H1 (cell line): ENCODE data around the gene DIP2B. TPM values are rescaled to one million over a fixed set of nuclear protein-coding genes. Genes with fewer than 3 reads are reported as not detected.

Experiments
- CTCF ChIA-PET: fragments of 300-600 bp; sonication (Branson Sonifier 250); formaldehyde crosslinking; loops from one replicate; lab custom pipeline; 2021; ENCODE audit not compliant: partially characterized antibody; lab: Charles Lee
- POLR2A ChIA-PET: fragments of 300-600 bp; sonication (Branson Sonifier 250); formaldehyde crosslinking; loops from one replicate; lab custom pipeline; 2021; ENCODE audit warnings: inconsistent platforms; ENCODE audit not compliant: partially characterized antibody; lab: Charles Lee
- DNase-seq, 2 experiments: peaks; one replicate each; pipeline versions ENCODE4 v3.0.0 to v3.0.0-alpha.2; 2010 to 2022; ENCODE audit warnings: low spot score in 2 of 2, low read depth in 1 of 2, mixed read lengths in 1 of 2
- FAIRE-seq: peaks from 2 replicates; lab custom pipeline; 2011; peaks lifted over from hg19 to GRCh38; lab: Jason Lieb, UNC
- H2AFZ ChIP-seq: 2 replicates; pipeline ENCODE4 v1.8.1; 2012; ENCODE audit warnings: low read length, inconsistent platforms
- H2AK5ac ChIP-seq: 2 replicates; pipeline ENCODE4 v1.6.1; 2013; ENCODE audit warnings: low read depth, low read length
- H2BK120ac ChIP-seq: replicated peaks from 2 replicates; pipeline ENCODE3; 2013; ENCODE audit warnings: low read depth, low read length, inconsistent platforms
- H2BK12ac ChIP-seq: 2 replicates; pipeline ENCODE4 v1.6.1; 2013; ENCODE audit warnings: low read depth, low read length
- H2BK15ac ChIP-seq: 2 replicates; pipeline ENCODE4 v1.6.1; 2013; ENCODE audit warnings: low read length
- H2BK20ac ChIP-seq: 2 replicates; pipeline ENCODE4 v1.6.1; 2013; ENCODE audit warnings: low read length
- H2BK5ac ChIP-seq: 2 replicates; pipeline ENCODE4 v1.6.1; 2013; ENCODE audit warnings: low read depth, low read length
- H3K14ac ChIP-seq: 2 replicates; pipeline ENCODE4 v1.6.1; 2013; ENCODE audit warnings: inconsistent platforms; ENCODE audit not compliant: insufficient read length
- H3K18ac ChIP-seq: 2 replicates; pipeline ENCODE4 v1.6.1; 2013; ENCODE audit warnings: low read length; ENCODE audit errors: extremely low read depth
- H3K23ac ChIP-seq: 2 replicates; pipeline ENCODE4 v1.6.1; 2013; ENCODE audit warnings: inconsistent platforms; ENCODE audit not compliant: insufficient read length
- H3K23me2 ChIP-seq: 2 replicates; pipeline ENCODE4 v1.6.1; 2013; ENCODE audit warnings: low read depth, low read length
- H3K27ac ChIP-seq: 2 replicates; pipeline ENCODE4 v1.6.1; 2011; ENCODE audit warnings: low read depth, low read length, inconsistent platforms
- H3K27me3 ChIP-seq, 4 experiments: replicated peaks in 1 of 4; 1 replicate in 1 of 4; 2 replicates in 3 of 4; pipeline versions ENCODE4 v1.6.1 to v1.8.1; 2011 to 2013; ENCODE audit warnings: low read length in 3 of 4, mild to moderate bottlenecking in 3 of 4, inconsistent platforms in 2 of 4, mixed read lengths in 2 of 4, moderate library complexity in 1 of 4; ENCODE audit not compliant: control insufficient read depth in 3 of 4, insufficient read depth in 3 of 4; ENCODE audit errors: extremely low read depth in 1 of 4
- H3K36me3 ChIP-seq, 4 experiments: 2 replicates each; pipeline versions ENCODE4 v1.6.1 to v1.8.1; 2011 to 2013; ENCODE audit warnings: mild to moderate bottlenecking in 4 of 4, low read length in 3 of 4, moderate library complexity in 2 of 4, control low read depth in 1 of 4, inconsistent platforms in 1 of 4; ENCODE audit not compliant: insufficient read depth in 4 of 4, control insufficient read depth in 2 of 4
- H3K4ac ChIP-seq: replicated peaks from 2 replicates; pipeline ENCODE3; 2013; ENCODE audit warnings: low read length, low read depth, mixed read lengths, inconsistent platforms; ENCODE audit not compliant: insufficient read length
- H3K4me1 ChIP-seq, 4 experiments: replicated peaks in 1 of 4; 1 replicate in 1 of 4; 2 replicates in 3 of 4; pipeline versions ENCODE4 v1.6.1 to v1.8.1; 2011 to 2013; ENCODE audit warnings: low read length in 3 of 4, inconsistent platforms in 2 of 4, mixed read lengths in 1 of 4; ENCODE audit not compliant: insufficient read depth in 4 of 4, control insufficient read depth in 3 of 4
- H3K4me2 ChIP-seq, 2 experiments: 2 replicates each; pipeline versions ENCODE4 v1.6.1 to v1.8.1; 2011 to 2013; ENCODE audit warnings: low read depth in 2 of 2, low read length in 2 of 2, control low read depth in 1 of 2, inconsistent platforms in 1 of 2, mild to moderate bottlenecking in 1 of 2; ENCODE audit not compliant: insufficient read depth in 1 of 2
- H3K4me3 ChIP-seq, 4 experiments: fragments of 200-600, 300-600 bp in 1 of 4; sonication (generic), shearing (Covaris generic), sonication (Bioruptor Twin) in 1 of 4; 2 replicates each; pipeline versions ENCODE4 v1.5.1 to v1.8.1; 2011 to 2016; ENCODE audit warnings: low read length in 4 of 4, low read depth in 3 of 4, control low read depth in 2 of 4, inconsistent platforms in 2 of 4, mild to moderate bottlenecking in 2 of 4, mixed read lengths in 1 of 4, moderate library complexity in 1 of 4; ENCODE audit not compliant: insufficient read depth in 2 of 4; ENCODE audit errors: extremely low read depth in 1 of 4
- H3K56ac ChIP-seq: replicated peaks from 2 replicates; pipeline ENCODE3; 2013; ENCODE audit warnings: low read depth, mild to moderate bottlenecking, mixed read lengths, low read length, inconsistent platforms; ENCODE audit not compliant: insufficient read length
- H3K79me1 ChIP-seq: 2 replicates; pipeline ENCODE4 v1.6.1; 2013; ENCODE audit warnings: low read depth, low read length, control low read depth
- H3K79me2 ChIP-seq, 2 experiments: 2 replicates each; pipeline versions ENCODE4 v1.6.1 to v1.8.1; 2012 to 2013; ENCODE audit warnings: low read length in 2 of 2, mild to moderate bottlenecking in 2 of 2, inconsistent platforms in 1 of 2; ENCODE audit not compliant: insufficient read depth in 2 of 2, control insufficient read depth in 1 of 2
- H3K9ac ChIP-seq, 4 experiments: replicated peaks in 1 of 4; 1 replicate in 1 of 4; 2 replicates in 3 of 4; pipeline versions ENCODE4 v1.6.1 to v1.8.1; 2011 to 2013; ENCODE audit warnings: low read depth in 3 of 4, low read length in 3 of 4, control low read depth in 2 of 4, mild to moderate bottlenecking in 2 of 4, moderate library complexity in 2 of 4, inconsistent platforms in 1 of 4; ENCODE audit errors: extremely low read depth in 1 of 4
- H3K9me3 ChIP-seq, 2 experiments: 2 replicates each; pipeline versions ENCODE4 v1.6.1 to v1.8.1; 2012 to 2013; ENCODE audit warnings: mild to moderate bottlenecking in 2 of 2, moderate library complexity in 2 of 2, control low read depth in 1 of 2, inconsistent platforms in 1 of 2, low read depth in 1 of 2, low read length in 1 of 2, mixed read lengths in 1 of 2; ENCODE audit not compliant: insufficient read depth in 2 of 2
- H4K20me1 ChIP-seq, 2 experiments: replicated peaks in 1 of 2; 2 replicates each; pipeline versions ENCODE3 to v1.8.1; 2011 to 2013; ENCODE audit warnings: inconsistent platforms in 2 of 2, low read length in 2 of 2, mild to moderate bottlenecking in 1 of 2; ENCODE audit not compliant: insufficient read depth in 2 of 2, control insufficient read depth in 1 of 2
- H4K5ac ChIP-seq: 2 replicates; pipeline ENCODE4 v1.6.1; 2013; ENCODE audit warnings: low read length, low read depth, mixed read lengths, inconsistent platforms; ENCODE audit not compliant: insufficient read length
- H4K8ac ChIP-seq: 2 replicates; pipeline ENCODE4 v1.8.0; 2013; ENCODE audit warnings: mild to moderate bottlenecking, moderate library complexity, low read length, inconsistent platforms; ENCODE audit not compliant: insufficient read depth; ENCODE audit errors: extremely low read depth
- H4K91ac ChIP-seq: replicated peaks from 2 replicates; pipeline ENCODE3; 2013; ENCODE audit warnings: low read length, mixed read lengths, inconsistent platforms; ENCODE audit not compliant: insufficient read length
- ASH2L ChIP-seq: fragments of 200-600, 300-600 bp; sonication (generic); IDR thresholded peaks from one replicate; pipeline ENCODE4 v1.7.1; 2017; ENCODE audit warnings: low read length
- BCL11A ChIP-seq, 2 experiments: IDR thresholded peaks; one replicate each; pipeline ENCODE4 v1.6.1; 2011; ENCODE audit warnings: low read depth in 2 of 2, low read length in 2 of 2, mild to moderate bottlenecking in 2 of 2
- BRCA1 ChIP-seq: IDR thresholded peaks from 2 replicates; pipeline ENCODE4 v1.6.1; 2012; ENCODE audit warnings: low read depth, low read length, improper control_type of control experiment
- CBX5 ChIP-seq: fragments of 300-800, 300-1000 bp; sonication (generic); IDR thresholded peaks from 2 replicates; pipeline ENCODE4 v1.7.1; 2016; ENCODE audit warnings: antibody characterized with exemption, low read length, low read depth
- CHD1 ChIP-seq: IDR thresholded peaks from 2 replicates; pipeline ENCODE4 v1.6.1; 2012; ENCODE audit warnings: low read depth, low read length, improper control_type of control experiment
- EP300 ChIP-seq, 2 experiments: IDR thresholded peaks; 1 replicate in 1 of 2; 2 replicates in 1 of 2; pipeline ENCODE4 v1.6.1; 2011 to 2012; ENCODE audit warnings: low read depth in 2 of 2, low read length in 2 of 2, mild to moderate bottlenecking in 2 of 2, borderline replicate concordance in 1 of 2, inconsistent platforms in 1 of 2, moderate library complexity in 1 of 2
- EZH2 ChIP-seq: fragments of 200-600 bp; sonication (generic); IDR thresholded peaks from 2 replicates; pipeline ENCODE4 v1.7.1; 2012; ENCODE audit warnings: low read depth, mild to moderate bottlenecking, moderate library complexity, low read length, inconsistent platforms; ENCODE audit not compliant: severe bottlenecking
- JUN ChIP-seq: IDR thresholded peaks from 2 replicates; pipeline ENCODE4 v1.6.1; 2011; ENCODE audit warnings: low read depth, mild to moderate bottlenecking, improper control_type of control experiment, low read length
- JUND ChIP-seq: IDR thresholded peaks from 2 replicates; pipeline ENCODE4 v1.6.1; 2011; ENCODE audit warnings: mild to moderate bottlenecking, improper control_type of control experiment, low read length
- KDM1A ChIP-seq: fragments of 200-600, 300-600 bp; sonication (generic); IDR thresholded peaks from 2 replicates; pipeline ENCODE4 v1.7.1; 2016; ENCODE audit warnings: mild to moderate bottlenecking, low read length, borderline replicate concordance
- SP2 ChIP-seq: IDR thresholded peaks from 2 replicates; pipeline ENCODE4 v1.6.1; 2012; ENCODE audit warnings: mild to moderate bottlenecking, low read length, inconsistent platforms
- WGBS, 2 experiments: shearing (Covaris generic) in 1 of 2; methylation state at CpG; one replicate each; pipeline versions ENCODE4 v1.1.6 to v1.1.7; 2013 to 2015; ENCODE audit warnings: low lambda C conversion rate in 2 of 2, mixed read lengths in 2 of 2, inconsistent platforms in 1 of 2, low coverage in 1 of 2, missing lambda C conversion rate in 1 of 2; ENCODE audit not compliant: insufficient replicate concordance in 2 of 2, insufficient coverage in 1 of 2, insufficient read length in 1 of 2; ENCODE audit errors: extremely low coverage in 1 of 2, missing lambda C conversion rate in 1 of 2; 5-methylcytosine and 5-hydroxymethylcytosine counted together
- polyA plus RNA-seq, 7 experiments: library from polyadenylated mRNA; depleted of rRNA in 3 of 7; stranded (reverse) in 5 of 7; unstranded in 2 of 7; fragments of >200 nt in 5 of 7; fragments of 200-250 nt in 2 of 7; gene quantifications; 1 replicate in 5 of 7; 2 replicates in 1 of 7; 4 replicates in 1 of 7; pipeline versions ENCODE4 v1.2.1 to v1.2.3, GENCODE V29; 2011 to 2013; ENCODE audit warnings: missing spikeins in 2 of 7, mixed read lengths in 2 of 7
- total RNA-seq: library from RNA; stranded (reverse); fragmentation: NEBNext Ultra II Directional; extraction: Animal tissue kit (Norgen Biotek cat#: 25700); gene quantifications from 2 replicates; pipeline ENCODE4 v1.2.1, GENCODE V29; 2021

The DIP2B gene
- total and polyA plus RNA-seq, 2 of the 8 experiments (the other 6 are each of a cell fraction or from before 2014, with no cell fraction given) = 11.1 to 29.6 TPM

- Histone ChIP-seq H3K4me2 (peak overlapping the region; percentile 74 to 87), H4K5ac (no peak overlapping the region), H3K79me2 (peaks cover 21 to 56% of the 10 kb centered on the region in 2 experiments), H3K9me3 (no peaks in the 10 kb centered on the region), H3K4me3 (peak overlapping the region; percentile 46 to 94 (median 92)), H2AK5ac (no peak overlapping the region), H3K27me3 (no peaks in the 10 kb centered on the region), H3K23ac (no peak overlapping the region), H4K8ac (no peak overlapping the region), H3K79me1 (peaks cover 6% of the 10 kb centered on the region; the same call in 1 of the 2 replicates), H3K23me2 (peaks cover 8% of the 10 kb centered on the region; the same call in 1 of the 2 replicates), H3K56ac (no peak overlapping the region), H3K14ac (no peak overlapping the region), H3K36me3 (no peaks in the 10 kb centered on the region), H2BK5ac (peak overlapping the region; percentile 87; the same call in 1 of the 2 replicates), H4K20me1 (peaks cover 3 to 4% of the 10 kb centered on the region in 2 experiments), H2AFZ (peak overlapping the region; percentile 46; the same call in 1 of the 2 replicates), H3K4me1 (peaks cover 0 to 4% (median 2%) of the 10 kb centered on the region in 4 experiments; a peak in 3 of 7 replicates), H4K91ac (no peak overlapping the region), H2BK20ac (no peak overlapping the region), H3K4ac (no peak overlapping the region), H2BK15ac (no peak overlapping the region), H3K18ac (peak overlapping the region; percentile 83; the same call in 1 of the 2 replicates), H3K9ac (peak overlapping the region; percentile 36 to 96 (median 91)), H3K27ac (peak overlapping the region; percentile 84; the same call in 1 of the 2 replicates), H2BK120ac (no peak overlapping the region), H2BK12ac (no peak overlapping the region)
- ChIA-PET POLR2A (interaction anchor here (0.9 to 2.2 kb wide), 13 partner anchors 9 to 259 kb away, joined by 3 to 11 read pairs (median 3); partner anchors contain the start of gene ATF1), CTCF (interaction anchor here (0.6 to 7.6 kb wide), 19 partner anchors 7 to 253 kb away, joined by 3 to 99 read pairs (median 4); no protein-coding TSS in a partner anchor)
- no peak for FAIRE-seq
- WGBS, 2 experiments = 4% methylated on average over 11 of the region's 11 CpGs; no CpG with 5 or more reads in 1 of the 2 experiments
- no peak for DNase-seq
- no peak for TF ChIP-seq SP2
- no peak for TF ChIP-seq JUND
- TF ChIP-seq CBX5 = no peak
- TF ChIP-seq CHD1 = no peak
- no peak for TF ChIP-seq BRCA1
- no peak for TF ChIP-seq EP300 (IDR thresholded peaks at IDR 0.05; ENCODE audit: borderline replicate concordance in 1 of 2, low read depth in 2 of 2, low read length in 2 of 2)
- TF ChIP-seq ASH2L = no peak
- TF ChIP-seq EZH2 = no peak
- no peak for TF ChIP-seq BCL11A (IDR thresholded peaks at IDR 0.05; ENCODE audit: low read depth in 2 of 2, low read length in 2 of 2)
- no peak for TF ChIP-seq JUN
- TF ChIP-seq KDM1A = no peak
Observed at GRCh38 chr12:50505675-50506530, 1.1 kb downstream of the DIP2B start.
